H1 (cell line): ENCODE data around the gene CD79A. TPM values are rescaled to one million over a fixed set of nuclear protein-coding genes. Genes with fewer than 3 reads are reported as not detected.
A peak's percentile ranks its signal among the peaks of the same experiment; 100 is the strongest.

Experiments used
- CTCF ChIA-PET: fragments of 300-600 bp; sonication (Branson Sonifier 250); formaldehyde crosslinking; loops from one replicate; lab custom pipeline; 2021; ENCODE audit not compliant: partially characterized antibody; lab: Charles Lee
- POLR2A ChIA-PET: fragments of 300-600 bp; sonication (Branson Sonifier 250); formaldehyde crosslinking; loops from one replicate; lab custom pipeline; 2021; ENCODE audit warnings: inconsistent platforms; ENCODE audit not compliant: partially characterized antibody; lab: Charles Lee
- DNase-seq, 2 experiments: peaks; one replicate each; pipeline versions ENCODE4 v3.0.0 to v3.0.0-alpha.2; 2010 to 2022; ENCODE audit warnings: low spot score in 2 of 2, low read depth in 1 of 2, mixed read lengths in 1 of 2
- FAIRE-seq: peaks from 2 replicates; lab custom pipeline; 2011; peaks lifted over from hg19 to GRCh38; lab: Jason Lieb, UNC
- H2AFZ ChIP-seq: 2 replicates; pipeline ENCODE4 v1.8.1; 2012; ENCODE audit warnings: low read length, inconsistent platforms
- H2AK5ac ChIP-seq: 2 replicates; pipeline ENCODE4 v1.6.1; 2013; ENCODE audit warnings: low read depth, low read length
- H2BK120ac ChIP-seq: replicated peaks from 2 replicates; pipeline ENCODE3; 2013; ENCODE audit warnings: low read depth, low read length, inconsistent platforms
- H2BK12ac ChIP-seq: 2 replicates; pipeline ENCODE4 v1.6.1; 2013; ENCODE audit warnings: low read depth, low read length
- H2BK15ac ChIP-seq: 2 replicates; pipeline ENCODE4 v1.6.1; 2013; ENCODE audit warnings: low read length
- H2BK20ac ChIP-seq: 2 replicates; pipeline ENCODE4 v1.6.1; 2013; ENCODE audit warnings: low read length
- H2BK5ac ChIP-seq: 2 replicates; pipeline ENCODE4 v1.6.1; 2013; ENCODE audit warnings: low read depth, low read length
- H3K14ac ChIP-seq: 2 replicates; pipeline ENCODE4 v1.6.1; 2013; ENCODE audit warnings: inconsistent platforms; ENCODE audit not compliant: insufficient read length
- H3K18ac ChIP-seq: 2 replicates; pipeline ENCODE4 v1.6.1; 2013; ENCODE audit warnings: low read length; ENCODE audit errors: extremely low read depth
- H3K23ac ChIP-seq: 2 replicates; pipeline ENCODE4 v1.6.1; 2013; ENCODE audit warnings: inconsistent platforms; ENCODE audit not compliant: insufficient read length
- H3K23me2 ChIP-seq: 2 replicates; pipeline ENCODE4 v1.6.1; 2013; ENCODE audit warnings: low read depth, low read length
- H3K27ac ChIP-seq: 2 replicates; pipeline ENCODE4 v1.6.1; 2011; ENCODE audit warnings: low read depth, low read length, inconsistent platforms
- H3K27me3 ChIP-seq, 4 experiments: replicated peaks in 1 of 4; 1 replicate in 1 of 4; 2 replicates in 3 of 4; pipeline versions ENCODE4 v1.6.1 to v1.8.1; 2011 to 2013; ENCODE audit warnings: low read length in 3 of 4, mild to moderate bottlenecking in 3 of 4, inconsistent platforms in 2 of 4, mixed read lengths in 2 of 4, moderate library complexity in 1 of 4; ENCODE audit not compliant: control insufficient read depth in 3 of 4, insufficient read depth in 3 of 4; ENCODE audit errors: extremely low read depth in 1 of 4
- H3K36me3 ChIP-seq, 4 experiments: 2 replicates each; pipeline versions ENCODE4 v1.6.1 to v1.8.1; 2011 to 2013; ENCODE audit warnings: mild to moderate bottlenecking in 4 of 4, low read length in 3 of 4, moderate library complexity in 2 of 4, control low read depth in 1 of 4, inconsistent platforms in 1 of 4; ENCODE audit not compliant: insufficient read depth in 4 of 4, control insufficient read depth in 2 of 4
- H3K4ac ChIP-seq: replicated peaks from 2 replicates; pipeline ENCODE3; 2013; ENCODE audit warnings: low read length, low read depth, mixed read lengths, inconsistent platforms; ENCODE audit not compliant: insufficient read length
- H3K4me1 ChIP-seq, 4 experiments: replicated peaks in 1 of 4; 1 replicate in 1 of 4; 2 replicates in 3 of 4; pipeline versions ENCODE4 v1.6.1 to v1.8.1; 2011 to 2013; ENCODE audit warnings: low read length in 3 of 4, inconsistent platforms in 2 of 4, mixed read lengths in 1 of 4; ENCODE audit not compliant: insufficient read depth in 4 of 4, control insufficient read depth in 3 of 4
- H3K4me2 ChIP-seq, 2 experiments: 2 replicates each; pipeline versions ENCODE4 v1.6.1 to v1.8.1; 2011 to 2013; ENCODE audit warnings: low read depth in 2 of 2, low read length in 2 of 2, control low read depth in 1 of 2, inconsistent platforms in 1 of 2, mild to moderate bottlenecking in 1 of 2; ENCODE audit not compliant: insufficient read depth in 1 of 2
- H3K4me3 ChIP-seq, 4 experiments: fragments of 200-600, 300-600 bp in 1 of 4; sonication (generic), shearing (Covaris generic), sonication (Bioruptor Twin) in 1 of 4; 2 replicates each; pipeline versions ENCODE4 v1.5.1 to v1.8.1; 2011 to 2016; ENCODE audit warnings: low read length in 4 of 4, low read depth in 3 of 4, control low read depth in 2 of 4, inconsistent platforms in 2 of 4, mild to moderate bottlenecking in 2 of 4, mixed read lengths in 1 of 4, moderate library complexity in 1 of 4; ENCODE audit not compliant: insufficient read depth in 2 of 4; ENCODE audit errors: extremely low read depth in 1 of 4
- H3K56ac ChIP-seq: replicated peaks from 2 replicates; pipeline ENCODE3; 2013; ENCODE audit warnings: low read depth, mild to moderate bottlenecking, mixed read lengths, low read length, inconsistent platforms; ENCODE audit not compliant: insufficient read length
- H3K79me1 ChIP-seq: 2 replicates; pipeline ENCODE4 v1.6.1; 2013; ENCODE audit warnings: low read depth, low read length, control low read depth
- H3K79me2 ChIP-seq, 2 experiments: 2 replicates each; pipeline versions ENCODE4 v1.6.1 to v1.8.1; 2012 to 2013; ENCODE audit warnings: low read length in 2 of 2, mild to moderate bottlenecking in 2 of 2, inconsistent platforms in 1 of 2; ENCODE audit not compliant: insufficient read depth in 2 of 2, control insufficient read depth in 1 of 2
- H3K9ac ChIP-seq, 4 experiments: replicated peaks in 1 of 4; 1 replicate in 1 of 4; 2 replicates in 3 of 4; pipeline versions ENCODE4 v1.6.1 to v1.8.1; 2011 to 2013; ENCODE audit warnings: low read depth in 3 of 4, low read length in 3 of 4, control low read depth in 2 of 4, mild to moderate bottlenecking in 2 of 4, moderate library complexity in 2 of 4, inconsistent platforms in 1 of 4; ENCODE audit errors: extremely low read depth in 1 of 4
- H3K9me3 ChIP-seq, 2 experiments: 2 replicates each; pipeline versions ENCODE4 v1.6.1 to v1.8.1; 2012 to 2013; ENCODE audit warnings: mild to moderate bottlenecking in 2 of 2, moderate library complexity in 2 of 2, control low read depth in 1 of 2, inconsistent platforms in 1 of 2, low read depth in 1 of 2, low read length in 1 of 2, mixed read lengths in 1 of 2; ENCODE audit not compliant: insufficient read depth in 2 of 2
- H4K20me1 ChIP-seq, 2 experiments: replicated peaks in 1 of 2; 2 replicates each; pipeline versions ENCODE3 to v1.8.1; 2011 to 2013; ENCODE audit warnings: inconsistent platforms in 2 of 2, low read length in 2 of 2, mild to moderate bottlenecking in 1 of 2; ENCODE audit not compliant: insufficient read depth in 2 of 2, control insufficient read depth in 1 of 2
- H4K5ac ChIP-seq: 2 replicates; pipeline ENCODE4 v1.6.1; 2013; ENCODE audit warnings: low read length, low read depth, mixed read lengths, inconsistent platforms; ENCODE audit not compliant: insufficient read length
- H4K8ac ChIP-seq: 2 replicates; pipeline ENCODE4 v1.8.0; 2013; ENCODE audit warnings: mild to moderate bottlenecking, moderate library complexity, low read length, inconsistent platforms; ENCODE audit not compliant: insufficient read depth; ENCODE audit errors: extremely low read depth
- H4K91ac ChIP-seq: replicated peaks from 2 replicates; pipeline ENCODE3; 2013; ENCODE audit warnings: low read length, mixed read lengths, inconsistent platforms; ENCODE audit not compliant: insufficient read length
- CEBPB ChIP-seq: IDR thresholded peaks from 2 replicates; pipeline ENCODE4 v1.6.1; 2012; ENCODE audit warnings: low read depth, low read length
- CHD2 ChIP-seq: IDR thresholded peaks from 2 replicates; pipeline ENCODE4 v1.6.1; 2012; ENCODE audit warnings: low read length, improper control_type of control experiment
- CTBP2 ChIP-seq: IDR thresholded peaks from 2 replicates; pipeline ENCODE4 v1.7.0; 2011; ENCODE audit warnings: borderline replicate concordance, mild to moderate bottlenecking, moderate library complexity, mixed read lengths, low read length; ENCODE audit not compliant: insufficient read depth, insufficient read length
- KDM4A ChIP-seq: IDR thresholded peaks from one replicate; pipeline ENCODE4 v1.7.1; 2012; ENCODE audit warnings: low read depth, mild to moderate bottlenecking, moderate library complexity, low read length, inconsistent platforms; ENCODE audit not compliant: severe bottlenecking
- POU5F1 ChIP-seq: IDR thresholded peaks from 2 replicates; pipeline ENCODE4 v1.6.1; 2011; ENCODE audit warnings: low read depth, mild to moderate bottlenecking, low read length, moderate library complexity
- RNF2 ChIP-seq: fragments of 200-900, 300-1000 bp; sonication (generic); IDR thresholded peaks from 2 replicates; pipeline ENCODE4 v1.7.1; 2016; ENCODE audit warnings: borderline replicate concordance, low read depth, mild to moderate bottlenecking, antibody characterized with exemption, low read length; ENCODE audit not compliant: poor library complexity, severe bottlenecking; ENCODE audit errors: missing control alignments
- SRF ChIP-seq: IDR thresholded peaks from 2 replicates; pipeline ENCODE4 v1.6.1; 2011; ENCODE audit warnings: mild to moderate bottlenecking, low read depth, low read length, moderate library complexity
- WGBS, 2 experiments: shearing (Covaris generic) in 1 of 2; methylation state at CpG; one replicate each; pipeline versions ENCODE4 v1.1.6 to v1.1.7; 2013 to 2015; ENCODE audit warnings: low lambda C conversion rate in 2 of 2, mixed read lengths in 2 of 2, inconsistent platforms in 1 of 2, low coverage in 1 of 2, missing lambda C conversion rate in 1 of 2; ENCODE audit not compliant: insufficient replicate concordance in 2 of 2, insufficient coverage in 1 of 2, insufficient read length in 1 of 2; ENCODE audit errors: extremely low coverage in 1 of 2, missing lambda C conversion rate in 1 of 2; 5-methylcytosine and 5-hydroxymethylcytosine counted together
- polyA plus RNA-seq, 7 experiments: library from polyadenylated mRNA; depleted of rRNA in 3 of 7; stranded (reverse) in 5 of 7; unstranded in 2 of 7; fragments of >200 nt in 5 of 7; fragments of 200-250 nt in 2 of 7; gene quantifications; 1 replicate in 5 of 7; 2 replicates in 1 of 7; 4 replicates in 1 of 7; pipeline versions ENCODE4 v1.2.1 to v1.2.3, GENCODE V29; 2011 to 2013; ENCODE audit warnings: missing spikeins in 2 of 7, mixed read lengths in 2 of 7
- total RNA-seq: library from RNA; stranded (reverse); fragmentation: NEBNext Ultra II Directional; extraction: Animal tissue kit (Norgen Biotek cat#: 25700); gene quantifications from 2 replicates; pipeline ENCODE4 v1.2.1, GENCODE V29; 2021
- TF ChIP-seq, protein P1 (sequence below): IDR thresholded peaks from 2 replicates; pipeline ENCODE4 v1.6.1; 2012; ENCODE audit warnings: inconsistent platforms

Gene CD79A
- total and polyA plus RNA-seq, 2 of the 8 experiments (the other 6 are each of a cell fraction or from before 2014, with no cell fraction given) = 0.54 to 0.77 TPM

DNA sequence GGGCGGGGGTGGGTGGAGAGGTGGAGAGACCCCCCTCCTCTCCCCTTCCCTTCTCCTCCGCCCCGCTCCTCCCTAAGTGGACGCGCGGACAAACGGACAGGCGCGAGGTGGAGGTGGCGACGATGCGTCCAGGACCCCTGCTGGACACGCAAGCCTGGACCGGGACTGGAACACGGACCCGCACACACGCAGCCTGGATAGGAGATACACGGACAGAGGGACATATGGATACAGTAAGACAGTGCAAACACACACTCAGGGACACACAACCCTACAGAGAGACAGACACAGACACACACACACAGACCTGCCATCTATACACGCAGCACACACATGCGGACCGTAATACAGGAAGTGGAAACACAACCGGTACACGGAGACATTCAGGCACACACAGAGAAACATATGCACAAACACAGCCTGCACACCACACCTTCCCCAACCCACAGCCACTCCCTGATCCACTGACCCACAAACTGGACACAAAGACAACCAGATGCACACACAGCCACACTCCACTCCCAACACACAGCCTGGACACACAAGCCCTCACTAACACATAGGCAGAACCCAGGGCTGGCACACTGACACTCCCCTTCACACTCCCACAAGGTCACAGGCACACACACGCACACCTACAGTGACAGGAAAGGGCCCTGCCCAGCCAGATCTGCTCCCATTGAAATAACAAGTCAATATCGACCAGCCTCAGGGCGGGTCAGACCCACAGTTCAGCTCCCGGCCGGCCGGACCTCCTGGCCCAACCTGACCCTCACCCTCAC is 51.9 kb downstream of the CD79A start:
- H3K4ac ChIP-seq = no peak overlapping the region
- H3K79me2 ChIP-seq = no peaks in the 10 kb centered on the region
- no peak overlapping the region for H3K14ac ChIP-seq
- no peak overlapping the region for H2BK5ac ChIP-seq
- peak overlapping the region; percentile 97; the same call in 1 of the 2 replicates for H2BK12ac ChIP-seq
- peak overlapping the region; percentile 82 for H4K91ac ChIP-seq
- peak overlapping the region; percentile 87; the same call in 1 of the 2 replicates for H4K8ac ChIP-seq
- H2BK20ac ChIP-seq = peak overlapping the region; percentile 95
- H2BK15ac ChIP-seq = peak overlapping the region; percentile 100
- WGBS, 2 experiments = 11% methylated on average over 16 of the region's 29 CpGs; no CpG with 5 or more reads in 1 of the 2 experiments
- H3K27me3 ChIP-seq = peaks cover 88 to 99% (median 98%) of the 10 kb centered on the region in 4 experiments
- DNase-seq (no peak), FAIRE-seq (no peak)
- H3K79me1 ChIP-seq = no peaks in the 10 kb centered on the region
- no peak overlapping the region for H3K9ac ChIP-seq
- no peaks in the 10 kb centered on the region for H3K9me3 ChIP-seq
- H4K5ac ChIP-seq = no peak overlapping the region
- H3K4me1 ChIP-seq = peaks cover 6 to 20% (median 14%) of the 10 kb centered on the region in 4 experiments
- H3K23ac ChIP-seq = peak overlapping the region; percentile 36
- H2BK120ac ChIP-seq = peak overlapping the region; percentile 88
- CTCF ChIA-PET = interaction anchor here (0.6 to 7.0 kb wide), 13 partner anchors 9 to 1740 kb away, joined by 3 to 51 read pairs (median 4); no protein-coding TSS in a partner anchor
- H3K4me3 ChIP-seq = peak overlapping the region; percentile 10 to 60 (median 36); a peak in 5 of 8 replicates
- no peak overlapping the region for H3K27ac ChIP-seq
- H4K20me1 ChIP-seq = peaks cover 8 to 34% of the 10 kb centered on the region in 2 experiments
- no peaks in the 10 kb centered on the region; a peak in 1 of 8 replicates for H3K36me3 ChIP-seq
- no peak overlapping the region; the same call in 1 of the 2 replicates for H3K18ac ChIP-seq
- peaks cover 12% of the 10 kb centered on the region for H3K23me2 ChIP-seq
- POLR2A ChIA-PET = interaction anchor here (0.8 to 9.6 kb wide), 13 partner anchors 8 to 68 kb away, joined by 3 to 71 read pairs (median 5); partner anchors contain the start of gene RPS19
- no peak overlapping the region for H2AFZ ChIP-seq
- no peak overlapping the region for H3K56ac ChIP-seq
- peak overlapping the region; percentile 96 for H2AK5ac ChIP-seq
- peak overlapping the region; percentile 66 to 79 for H3K4me2 ChIP-seq
- no peak for TF ChIP-seq SRF
- peak; percentile 51 for TF ChIP-seq RNF2
- TF ChIP-seq CHD2 = no peak
- TF ChIP-seq CEBPB = no peak
- no peak for TF ChIP-seq CTBP2
- no peak for TF ChIP-seq KDM4A
- TF ChIP-seq POU5F1 = no peak
- TF ChIP-seq, protein P1, sequence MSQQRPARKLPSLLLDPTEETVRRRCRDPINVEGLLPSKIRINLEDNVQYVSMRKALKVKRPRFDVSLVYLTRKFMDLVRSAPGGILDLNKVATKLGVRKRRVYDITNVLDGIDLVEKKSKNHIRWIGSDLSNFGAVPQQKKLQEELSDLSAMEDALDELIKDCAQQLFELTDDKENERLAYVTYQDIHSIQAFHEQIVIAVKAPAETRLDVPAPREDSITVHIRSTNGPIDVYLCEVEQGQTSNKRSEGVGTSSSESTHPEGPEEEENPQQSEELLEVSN = no peak
